Natural killer cell (primary cell): Measurements from ENCODE around the gene KCTD12. TPM values are rescaled to one million over a fixed set of nuclear protein-coding genes. Genes with fewer than 3 reads are reported as not detected.

Experiments
- ATAC-seq, 3 donors: fragments of 150-1000 bp in 2 of 3; fragments of 200-7000 bp in 1 of 3; cut with Tn5 transposase; 1 replicate in 1 of 3; 2 replicates in 2 of 3; pipeline ENCODE4 v1.10.0; 2021; ENCODE audit warnings: mild to moderate bottlenecking in 2 of 3, moderate library complexity in 2 of 3
- DNase-seq, 2 donors: peaks; one replicate each; pipeline versions ENCODE4 v3.0.0 to v3.0.0-alpha.2; 2013 to 2021; ENCODE audit warnings: mixed read lengths in 1 of 2
- H3K27ac ChIP-seq: one replicate; pipeline ENCODE4 v1.5.1; 2013; ENCODE audit warnings: mild to moderate bottlenecking, low read length
- H3K27me3 ChIP-seq: one replicate; pipeline ENCODE4 v1.6.1; 2013; ENCODE audit warnings: low read length; ENCODE audit not compliant: control insufficient read depth, insufficient read depth
- H3K36me3 ChIP-seq: one replicate; pipeline ENCODE4 v1.6.1; 2013; ENCODE audit warnings: low read length; ENCODE audit not compliant: control insufficient read depth, insufficient read depth
- H3K4me1 ChIP-seq: one replicate; pipeline ENCODE4 v1.6.1; 2013; ENCODE audit warnings: low read length; ENCODE audit not compliant: control insufficient read depth, insufficient read depth
- H3K4me3 ChIP-seq: one replicate; pipeline ENCODE4 v1.5.1; 2013; ENCODE audit warnings: low read length
- H3K9me3 ChIP-seq: one replicate; pipeline ENCODE4 v1.6.1; 2013; ENCODE audit warnings: low read length; ENCODE audit not compliant: control insufficient read depth, insufficient read depth
- H3K27ac Mint-ChIP-seq, 2 donors: one replicate each; pipeline ENCODE4 v1.8.0; 2022; ENCODE audit warnings: mild to moderate bottlenecking in 2 of 2, mixed read lengths in 2 of 2, moderate library complexity in 1 of 2
- H3K27me3 Mint-ChIP-seq, 2 donors: one replicate each; pipeline ENCODE4 v1.8.0; 2022; ENCODE audit warnings: low read depth in 2 of 2, mixed read lengths in 2 of 2
- H3K36me3 Mint-ChIP-seq: one replicate; pipeline ENCODE4 v1.8.0; 2022; ENCODE audit warnings: mixed read lengths
- H3K4me1 Mint-ChIP-seq, 2 donors: one replicate each; pipeline ENCODE4 v1.8.0; 2022; ENCODE audit warnings: mixed read lengths in 2 of 2
- H3K4me3 Mint-ChIP-seq: one replicate; pipeline ENCODE4 v1.8.0; 2022; ENCODE audit warnings: mild to moderate bottlenecking, moderate library complexity, mixed read lengths
- H3K9me3 Mint-ChIP-seq, 2 donors: one replicate each; pipeline ENCODE4 v1.8.0; 2022; ENCODE audit warnings: mixed read lengths in 2 of 2
- WGBS: methylation state at CpG from one replicate; pipeline ENCODE4 v1.1.7; 2013; ENCODE audit warnings: missing lambda C conversion rate; ENCODE audit not compliant: insufficient coverage; 5-methylcytosine and 5-hydroxymethylcytosine counted together
- intact Hi-C: fragments of 100-400 bp; cut with micrococcal nuclease; formaldehyde crosslinking; loops from one replicate; pipeline ENCODE4 v1.14.2; 2022
- total RNA-seq, 4 donors: library from RNA; stranded (reverse); fragments of 120-200 nt in 1 of 4; gene quantifications; one replicate each; pipeline versions ENCODE4 v1.2.3 to v1.2.4, GENCODE V29; 2013 to 2022
- TF ChIP-seq, protein P1 (sequence below): fragments of 200-600 bp; IDR thresholded peaks from one replicate; pipeline ENCODE4 v1.8.0; 2022; ENCODE audit warnings: antibody characterized with exemption

The KCTD12 gene
- total RNA-seq, 3 donors from 2014 or later (not counting 1 experiment from before 2014, with no cell fraction given) = 2.4 to 6.0 (median 4.8) TPM

DNA sequence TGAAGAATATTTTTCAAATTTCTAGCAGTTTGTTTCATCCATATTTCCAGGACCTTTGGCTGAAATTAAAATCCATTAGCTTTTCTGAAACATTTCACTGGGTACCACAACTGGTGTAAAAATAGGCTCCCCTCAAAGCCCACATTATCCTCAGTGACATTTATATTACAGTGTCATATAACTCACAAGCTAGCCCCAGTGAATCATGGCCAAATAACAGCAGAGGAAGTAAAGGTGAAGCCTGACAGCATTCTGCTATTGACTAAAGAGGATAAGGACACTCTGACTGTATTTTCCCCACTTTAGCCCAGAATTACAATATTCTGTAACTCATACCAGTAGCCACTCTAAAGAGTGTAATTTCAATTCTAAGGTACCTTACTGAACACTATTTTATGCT lies 21.9 kb downstream of the KCTD12 start:
- Mint-ChIP-seq H3K4me3 (no peak overlapping the region), H3K4me1 (no peaks in the 10 kb centered on the region), H3K27ac (no peak overlapping the region), H3K36me3 (no peaks in the 10 kb centered on the region), H3K27me3 (peaks cover 25 to 46% of the 10 kb centered on the region in 2 donors), H3K9me3 (no peaks in the 10 kb centered on the region)
- no peaks in the 10 kb centered on the region for H3K4me1 ChIP-seq
- no peaks in the 10 kb centered on the region for H3K9me3 ChIP-seq
- H3K27ac ChIP-seq = no peak overlapping the region
- no peak for ATAC-seq
- H3K4me3 ChIP-seq = no peak overlapping the region
- intact Hi-C loops = no loop called here
- TF ChIP-seq, protein P1, sequence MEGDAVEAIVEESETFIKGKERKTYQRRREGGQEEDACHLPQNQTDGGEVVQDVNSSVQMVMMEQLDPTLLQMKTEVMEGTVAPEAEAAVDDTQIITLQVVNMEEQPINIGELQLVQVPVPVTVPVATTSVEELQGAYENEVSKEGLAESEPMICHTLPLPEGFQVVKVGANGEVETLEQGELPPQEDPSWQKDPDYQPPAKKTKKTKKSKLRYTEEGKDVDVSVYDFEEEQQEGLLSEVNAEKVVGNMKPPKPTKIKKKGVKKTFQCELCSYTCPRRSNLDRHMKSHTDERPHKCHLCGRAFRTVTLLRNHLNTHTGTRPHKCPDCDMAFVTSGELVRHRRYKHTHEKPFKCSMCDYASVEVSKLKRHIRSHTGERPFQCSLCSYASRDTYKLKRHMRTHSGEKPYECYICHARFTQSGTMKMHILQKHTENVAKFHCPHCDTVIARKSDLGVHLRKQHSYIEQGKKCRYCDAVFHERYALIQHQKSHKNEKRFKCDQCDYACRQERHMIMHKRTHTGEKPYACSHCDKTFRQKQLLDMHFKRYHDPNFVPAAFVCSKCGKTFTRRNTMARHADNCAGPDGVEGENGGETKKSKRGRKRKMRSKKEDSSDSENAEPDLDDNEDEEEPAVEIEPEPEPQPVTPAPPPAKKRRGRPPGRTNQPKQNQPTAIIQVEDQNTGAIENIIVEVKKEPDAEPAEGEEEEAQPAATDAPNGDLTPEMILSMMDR = no peak
- peaks cover 4% of the 10 kb centered on the region for H3K27me3 ChIP-seq
- H3K36me3 ChIP-seq = no peaks in the 10 kb centered on the region
- DNase-seq = no peak

DNA sequence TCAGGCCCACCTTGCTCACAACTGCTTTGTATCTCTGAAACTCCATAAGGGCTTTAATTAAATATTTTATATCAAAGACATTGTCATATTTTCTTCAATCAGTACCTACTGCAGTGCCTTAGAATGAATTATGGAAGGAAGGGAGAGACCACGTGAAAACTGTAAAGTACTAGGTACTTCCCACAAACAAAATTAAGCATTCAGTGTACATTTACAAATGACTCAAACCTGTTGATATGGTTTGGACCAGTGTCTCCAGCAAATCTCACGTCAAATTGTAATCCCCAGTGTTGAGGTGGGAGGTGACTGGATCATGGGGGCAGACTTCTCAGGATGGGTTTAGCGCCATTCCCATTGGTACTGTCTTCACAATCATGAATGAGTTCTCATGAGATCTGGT lies 23.2 kb downstream of the KCTD12 start:
- peaks cover 25 to 46% of the 10 kb centered on the region in 2 donors for H3K27me3 Mint-ChIP-seq

DNA sequence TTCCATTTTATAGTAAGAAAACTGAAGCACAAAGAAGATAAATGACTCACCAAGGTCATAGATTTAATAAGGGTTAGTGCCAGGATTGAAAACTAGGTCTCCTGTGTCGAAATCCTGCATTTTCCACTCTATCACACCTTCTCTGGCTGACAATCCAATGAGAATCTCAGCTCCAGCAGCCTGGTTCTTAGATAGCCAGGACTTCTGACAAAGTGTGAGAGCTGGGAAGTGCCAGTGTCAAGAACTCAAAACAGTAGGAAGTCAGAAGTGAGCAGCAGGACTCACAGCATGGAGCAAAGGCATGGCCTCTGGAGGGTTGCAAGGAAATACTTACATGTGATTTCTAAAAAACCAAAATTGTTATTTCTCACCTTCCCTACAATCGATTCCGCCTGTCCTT lies 24.3 kb downstream of the KCTD12 start:
- Histone ChIP-seq H3K27me3 (peaks cover 4% of the 10 kb centered on the region), H3K4me3 (no peak overlapping the region), H3K4me1 (no peaks in the 10 kb centered on the region), H3K36me3 (no peaks in the 10 kb centered on the region), H3K27ac (no peak overlapping the region), H3K9me3 (no peaks in the 10 kb centered on the region)
- intact Hi-C loops = no loop called here
- H3K4me3 Mint-ChIP-seq = no peak overlapping the region
- DNase-seq (no peak), ATAC-seq (no peak)
- H3K4me1 Mint-ChIP-seq = no peaks in the 10 kb centered on the region
- H3K9me3 Mint-ChIP-seq = no peaks in the 10 kb centered on the region
- no peaks in the 10 kb centered on the region for H3K36me3 Mint-ChIP-seq
- TF ChIP-seq, protein P1 = no peak
- no peak overlapping the region for H3K27ac Mint-ChIP-seq
- 82% methylated on average over 3 of the region's 3 CpGs for WGBS
- peaks cover 20 to 34% of the 10 kb centered on the region in 2 donors for H3K27me3 Mint-ChIP-seq

More for the DNA sequence above, 23.2 kb downstream of the KCTD12 start:
- Mint-ChIP-seq H3K36me3 (no peaks in the 10 kb centered on the region), H3K9me3 (no peaks in the 10 kb centered on the region), H3K4me1 (no peaks in the 10 kb centered on the region), H3K27ac (no peak overlapping the region), H3K4me3 (no peak overlapping the region)
- H3K27ac ChIP-seq = no peak overlapping the region
- ATAC-seq (no peak), DNase-seq (no peak)
- peaks cover 4% of the 10 kb centered on the region for H3K27me3 ChIP-seq
- no peak overlapping the region for H3K4me3 ChIP-seq
- TF ChIP-seq, protein P1 = no peak
- 91% methylated on average over 2 of the region's 3 CpGs for WGBS
- no peaks in the 10 kb centered on the region for H3K4me1 ChIP-seq
- H3K9me3 ChIP-seq = no peaks in the 10 kb centered on the region
- intact Hi-C loops = no loop called here
- no peaks in the 10 kb centered on the region for H3K36me3 ChIP-seq

DNA sequence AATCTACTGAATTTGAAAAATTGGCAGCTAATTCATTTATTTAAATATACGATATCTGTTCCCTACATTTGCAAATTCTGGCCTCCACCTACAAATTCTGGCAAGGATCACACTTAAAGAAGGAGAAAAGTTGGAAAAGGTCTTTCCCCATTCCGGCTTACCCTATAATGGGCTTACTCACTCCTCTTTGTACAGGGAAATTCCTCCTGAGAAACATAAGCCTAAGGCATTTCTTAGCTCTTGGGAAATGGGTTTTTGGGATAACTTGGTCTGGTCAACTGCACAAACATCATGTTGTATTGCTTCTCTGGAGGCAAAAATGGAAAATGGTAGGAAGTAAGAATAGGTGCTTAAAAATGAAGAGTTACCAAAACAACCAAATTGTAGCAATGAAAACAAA lies 25.5 kb downstream of the KCTD12 start:
- no peaks in the 10 kb centered on the region for H3K36me3 Mint-ChIP-seq
- TF ChIP-seq, protein P1 = no peak
- no peaks in the 10 kb centered on the region for H3K9me3 Mint-ChIP-seq
- DNase-seq = no peak
- intact Hi-C loops = no loop called here
- H3K4me3 ChIP-seq = no peak overlapping the region
- no peaks in the 10 kb centered on the region for H3K36me3 ChIP-seq
- H3K27me3 ChIP-seq = peaks cover 4% of the 10 kb centered on the region
- no peak for ATAC-seq
- no peak overlapping the region for H3K4me3 Mint-ChIP-seq
- H3K4me1 Mint-ChIP-seq = no peaks in the 10 kb centered on the region
- no peaks in the 10 kb centered on the region for H3K4me1 ChIP-seq
- no peak overlapping the region for H3K27ac Mint-ChIP-seq
- 67% methylated on average over 2 of the region's 2 CpGs for WGBS
- no peak overlapping the region for H3K27ac ChIP-seq
- H3K9me3 ChIP-seq = no peaks in the 10 kb centered on the region
- peaks cover 12 to 23% of the 10 kb centered on the region in 2 donors for H3K27me3 Mint-ChIP-seq
